IMR-90 (cell line): Measurements from ENCODE around the gene RHOF. TPM values are rescaled to one million over a fixed set of nuclear protein-coding genes. Genes with fewer than 3 reads are reported as not detected.

Experiments used
- ATAC-seq: fragments of 200-7000 bp; cut with Tn5 transposase; 2 replicates; pipeline ENCODE4 v1.9.1; 2020; ENCODE audit warnings: low read depth, mild to moderate bottlenecking, moderate library complexity
- BruUV-seq: library from RNA; stranded (reverse); fragments of 400-500 nt; replicated peaks from 2 replicates; lab custom pipeline; 2021; lab: Mats Ljungman, UMichigan
- CTCF ChIA-PET: fragments of 300-600 bp; formaldehyde crosslinking; extraction: SDS; loops from one replicate; lab custom pipeline; 2021; ENCODE audit warnings: antibody characterized with exemption; lab: Yijun Ruan, JAX
- POLR2A ChIA-PET: fragments of 300-600 bp; sonication (Branson Sonifier 250); formaldehyde crosslinking; loops from one replicate; lab custom pipeline; 2022; ENCODE audit warnings: antibody characterized with exemption; ENCODE audit not compliant: unreplicated experiment; lab: Charles Lee
- DNase-seq: peaks from one replicate; pipeline ENCODE4 v3.0.0; 2013
- H2AFZ ChIP-seq: replicated peaks from 2 replicates; pipeline ENCODE3; 2013; ENCODE audit warnings: low read length, mild to moderate bottlenecking; ENCODE audit not compliant: poor library complexity
- H2AK5ac ChIP-seq: 2 replicates; pipeline ENCODE4 v1.6.1; 2013; ENCODE audit warnings: low read depth, low read length, inconsistent platforms
- H2AK9ac ChIP-seq: replicated peaks from 2 replicates; pipeline ENCODE3; 2013; ENCODE audit warnings: mild to moderate bottlenecking, low read depth, low read length, moderate library complexity; ENCODE audit not compliant: poor library complexity
- H2BK120ac ChIP-seq: 2 replicates; pipeline ENCODE4 v1.6.1; 2013; ENCODE audit warnings: low read depth, low read length, inconsistent platforms
- H2BK15ac ChIP-seq: 3 replicates; pipeline ENCODE4 v1.6.1; 2013; ENCODE audit warnings: low read depth, low read length, inconsistent platforms
- H2BK20ac ChIP-seq: 2 replicates; pipeline ENCODE4 v1.6.1; 2013; ENCODE audit warnings: low read depth, mild to moderate bottlenecking, inconsistent platforms, low read length, moderate library complexity
- H2BK5ac ChIP-seq: 2 replicates; pipeline ENCODE4 v1.6.1; 2013; ENCODE audit warnings: mild to moderate bottlenecking, low read depth, low read length, inconsistent platforms; ENCODE audit not compliant: poor library complexity, severe bottlenecking
- H3K14ac ChIP-seq: replicated peaks from 2 replicates; pipeline ENCODE4 v1.6.1; 2013; ENCODE audit warnings: low read depth, low read length, inconsistent platforms
- H3K18ac ChIP-seq: 2 replicates; pipeline ENCODE4 v1.6.1; 2013; ENCODE audit warnings: low read depth, low read length, control low read depth
- H3K23ac ChIP-seq: 2 replicates; pipeline ENCODE4 v1.6.1; 2013; ENCODE audit warnings: low read depth, low read length, inconsistent platforms
- H3K27ac ChIP-seq: 2 replicates; pipeline ENCODE4 v1.5.1; 2013; ENCODE audit warnings: mild to moderate bottlenecking, control low read depth, low read length; ENCODE audit not compliant: insufficient read depth
- H3K27me3 ChIP-seq: 2 replicates; pipeline ENCODE4 v1.6.1; 2013; ENCODE audit warnings: low read length; ENCODE audit not compliant: control insufficient read depth, insufficient read depth
- H3K36me3 ChIP-seq: 2 replicates; pipeline ENCODE4 v1.6.1; 2013; ENCODE audit warnings: low read length, mixed read lengths; ENCODE audit not compliant: control insufficient read depth, insufficient read depth
- H3K4ac ChIP-seq: 2 replicates; pipeline ENCODE4 v1.6.1; 2013; ENCODE audit warnings: low read depth, low read length, inconsistent platforms
- H3K4me1 ChIP-seq: 2 replicates; pipeline ENCODE4 v1.6.1; 2013; ENCODE audit warnings: low read length, mixed read lengths; ENCODE audit not compliant: control insufficient read depth, insufficient read depth
- H3K4me2 ChIP-seq: 2 replicates; pipeline ENCODE4 v1.6.1; 2013; ENCODE audit warnings: low read depth, mild to moderate bottlenecking, control low read depth, low read length, moderate library complexity
- H3K4me3 ChIP-seq: 2 replicates; pipeline ENCODE4 v1.5.1; 2013; ENCODE audit warnings: low read depth, mild to moderate bottlenecking, control low read depth, low read length, moderate library complexity; ENCODE audit not compliant: insufficient read depth
- H3K56ac ChIP-seq: 2 replicates; pipeline ENCODE4 v1.6.1; 2013; ENCODE audit warnings: low read length, inconsistent platforms; ENCODE audit not compliant: insufficient read depth; ENCODE audit errors: extremely low read depth
- H3K79me1 ChIP-seq, 2 experiments: 2 replicates each; pipeline ENCODE4 v1.6.1; 2013; ENCODE audit warnings: low read length in 2 of 2, inconsistent platforms in 1 of 2, low read depth in 1 of 2
- H3K9ac ChIP-seq: 2 replicates; pipeline ENCODE4 v1.6.1; 2013; ENCODE audit warnings: low read depth, low read length, control low read depth
- H3K9me1 ChIP-seq: 2 replicates; pipeline ENCODE4 v1.6.1; 2013; ENCODE audit warnings: low read length, inconsistent platforms; ENCODE audit not compliant: insufficient read depth
- H3K9me3 ChIP-seq: 2 replicates; pipeline ENCODE4 v1.6.1; 2013; ENCODE audit warnings: low read length; ENCODE audit not compliant: control insufficient read depth, insufficient read depth
- H4K20me1 ChIP-seq: 2 replicates; pipeline ENCODE4 v1.6.1; 2013; ENCODE audit warnings: low read length, inconsistent platforms; ENCODE audit not compliant: insufficient read depth
- H4K5ac ChIP-seq: 2 replicates; pipeline ENCODE4 v1.6.1; 2013; ENCODE audit warnings: mild to moderate bottlenecking, low read depth, low read length, control low read depth
- H4K8ac ChIP-seq, 2 experiments: 2 replicates each; pipeline ENCODE4 v1.6.1; 2013; ENCODE audit warnings: low read depth in 2 of 2, low read length in 2 of 2, control low read depth in 1 of 2, inconsistent platforms in 1 of 2
- H4K91ac ChIP-seq: 2 replicates; pipeline ENCODE4 v1.6.1; 2013; ENCODE audit warnings: low read depth, low read length, inconsistent platforms; ENCODE audit not compliant: insufficient read depth
- MAFK ChIP-seq: IDR thresholded peaks from 2 replicates; pipeline ENCODE4 v1.6.1; 2012; ENCODE audit warnings: low read depth, low read length, improper control_type of control experiment
- NFE2L2 ChIP-seq: fragments of 150-350 bp; IDR thresholded peaks from 2 replicates; pipeline ENCODE4 v1.6.1; 2016; ENCODE audit warnings: low read depth, mild to moderate bottlenecking, low read length
- POLR2A ChIP-seq: IDR thresholded peaks from 2 replicates; pipeline ENCODE4 v1.6.1; 2012; ENCODE audit warnings: mild to moderate bottlenecking, low read depth, low read length
- RAD21 ChIP-seq: IDR thresholded peaks from 2 replicates; pipeline ENCODE4 v1.6.1; 2012; ENCODE audit warnings: low read length, improper control_type of control experiment
- RCOR1 ChIP-seq: IDR thresholded peaks from 2 replicates; pipeline ENCODE4 v1.6.1; 2012; ENCODE audit warnings: mild to moderate bottlenecking, low read length, improper control_type of control experiment; ENCODE audit not compliant: insufficient replicate concordance
- SMC3 ChIP-seq: fragments of 150-350 bp; IDR thresholded peaks from 2 replicates; pipeline ENCODE4 v1.6.1; 2016; ENCODE audit warnings: low read depth, mild to moderate bottlenecking, antibody characterized with exemption, low read length, moderate library complexity
- WGBS, 2 experiments: methylation state at CpG; one replicate each; pipeline versions ENCODE4 v1.1.5 to v1.1.7; 2013; ENCODE audit warnings: missing lambda C conversion rate in 2 of 2; ENCODE audit not compliant: insufficient read length in 1 of 2; ENCODE audit errors: extremely low coverage in 2 of 2; 5-methylcytosine and 5-hydroxymethylcytosine counted together
- dilution Hi-C: fragments of 300-500 bp; cut with HindIII; formaldehyde crosslinking; loops from one replicate; pipeline ENCODE4 v1.14.3; 2018; ENCODE audit warnings: low sequenced_read_pairs; ENCODE audit not compliant: unreplicated experiment
- in situ Hi-C: fragments of 300-500 bp; cut with MboI; formaldehyde crosslinking; loops from 3 replicates; pipeline ENCODE4 v1.14.3; 2019; ENCODE audit warnings: low sequenced_read_pairs, inconsistent platforms, mixed read lengths
- intact Hi-C: fragments of 100-400 bp; cut with micrococcal nuclease; formaldehyde crosslinking; loops from 2 replicates; pipeline ENCODE4 v1.10.0; 2022
- polyA plus RNA-seq, 3 experiments: library from polyadenylated mRNA; depleted of rRNA; stranded (reverse); fragments of >200 nt; gene quantifications; 2 replicates each; pipeline ENCODE4 v1.2.3, GENCODE V29; 2012; ENCODE audit warnings: low replicate concordance in 1 of 3
- total RNA-seq: library from RNA; depleted of rRNA; stranded (reverse); fragments of >200 nt; gene quantifications from 2 replicates; pipeline ENCODE4 v1.2.3, GENCODE V29; 2012
- TF ChIP-seq, protein P1 (sequence below): fragments of 150-350 bp; IDR thresholded peaks from 2 replicates; pipeline ENCODE4 v1.6.1; 2017; ENCODE audit warnings: mild to moderate bottlenecking, antibody characterized with exemption, low read length, low read depth

RHOF gene
- total and polyA plus RNA-seq, 2 of the 4 experiments (the other 2 are of a cell fraction) = 3.0 to 5.1 TPM

- H3K4me1 ChIP-seq = peaks cover 31% of the 10 kb centered on the region
- DNase-seq = peak; percentile 45
- peak overlapping the region; percentile 67 for H2AFZ ChIP-seq
- H3K9ac ChIP-seq = peak overlapping the region; percentile 93
- peaks cover 7 to 45% of the 10 kb centered on the region in 2 experiments; a peak in 3 of 4 replicates for H3K79me1 ChIP-seq
- H3K27ac ChIP-seq = peak overlapping the region; percentile 97
- intact Hi-C loops (no loop called here), in situ Hi-C loops (no loop called here), dilution Hi-C loops (no loop called here)
- H2BK120ac ChIP-seq = peak overlapping the region; percentile 88
- POLR2A ChIA-PET = interaction anchor here (0.6 to 3.4 kb wide), 2 partner anchors 9 to 108 kb away, joined by 13 to 20 read pairs; no protein-coding TSS in a partner anchor
- no peak for ATAC-seq
- peak overlapping the region; percentile 99 for H3K18ac ChIP-seq
- CTCF ChIA-PET = interaction anchor here (0.9 to 2.3 kb wide), 3 partner anchors 8 to 86 kb away, joined by 3 to 8 read pairs (median 6); partner anchors contain the start of genes PSMD9 and RHOF
- no CpG with 5 or more reads among the region's 18 CpGs for WGBS, 2 experiments
- H2BK5ac ChIP-seq = peak overlapping the region; percentile 99
- peak overlapping the region; percentile 87 for H2AK5ac ChIP-seq
- peak overlapping the region; percentile 52 for H3K4me3 ChIP-seq
- peak overlapping the region; percentile 93 to 99 for H4K8ac ChIP-seq
- H3K23ac ChIP-seq = peak overlapping the region; percentile 100
- H3K27me3 ChIP-seq = no peaks in the 10 kb centered on the region
- peaks cover 5% of the 10 kb centered on the region for H3K36me3 ChIP-seq
- peak overlapping the region; percentile 99 for H3K4ac ChIP-seq
- TF ChIP-seq MAFK (no peak), RCOR1 (no peak), NFE2L2 (no peak), RAD21 (no peak), POLR2A (no peak), SMC3 (no peak)
- TF ChIP-seq, protein P1, sequence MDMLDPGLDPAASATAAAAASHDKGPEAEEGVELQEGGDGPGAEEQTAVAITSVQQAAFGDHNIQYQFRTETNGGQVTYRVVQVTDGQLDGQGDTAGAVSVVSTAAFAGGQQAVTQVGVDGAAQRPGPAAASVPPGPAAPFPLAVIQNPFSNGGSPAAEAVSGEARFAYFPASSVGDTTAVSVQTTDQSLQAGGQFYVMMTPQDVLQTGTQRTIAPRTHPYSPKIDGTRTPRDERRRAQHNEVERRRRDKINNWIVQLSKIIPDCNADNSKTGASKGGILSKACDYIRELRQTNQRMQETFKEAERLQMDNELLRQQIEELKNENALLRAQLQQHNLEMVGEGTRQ = no peak
- H2AK9ac ChIP-seq = peak overlapping the region; percentile 100
- peak overlapping the region; percentile 96 for H3K4me2 ChIP-seq
- TSS peak; percentile 55 for BruUV-seq
- peak overlapping the region; percentile 68 for H2BK20ac ChIP-seq
- H2BK15ac ChIP-seq = peak overlapping the region; percentile 77; the same call in 2 of the 3 replicates
- H4K20me1 ChIP-seq = peaks cover 24% of the 10 kb centered on the region
- H3K9me3 ChIP-seq = no peaks in the 10 kb centered on the region
- peak overlapping the region; percentile 99 for H4K91ac ChIP-seq
- H3K56ac ChIP-seq = peak overlapping the region; percentile 99
- peaks cover 4% of the 10 kb centered on the region; the same call in 1 of the 2 replicates for H3K9me1 ChIP-seq
- peak overlapping the region; percentile 100 for H3K14ac ChIP-seq
- H4K5ac ChIP-seq = peak overlapping the region; percentile 100
Measured at GRCh38 chr12:121801595-121802484, 8.4 kb upstream of the RHOF start.
